HepG2 (cell line): ENCODE data around the gene TMEM135. TPM values are rescaled to one million over a fixed set of nuclear protein-coding genes. Genes with fewer than 3 reads are reported as not detected.

Source experiments
- ATAC-seq: fragments of 200-7000 bp; cut with Tn5 transposase; 3 replicates; pipeline ENCODE4 v1.9.1; 2020; ENCODE audit warnings: mild to moderate bottlenecking, moderate library complexity
- BruUV-seq: library from RNA; stranded (reverse); fragments of 400-500 nt; replicated peaks from 2 replicates; lab custom pipeline; 2021; lab: Mats Ljungman, UMichigan
- CTCF ChIA-PET: fragments of 300-600 bp; formaldehyde crosslinking; extraction: SDS; loops from one replicate; lab custom pipeline; 2021; ENCODE audit warnings: low total read pairs, inconsistent platforms, low intra/inter-chr PET ratio; lab: Yijun Ruan, JAX
- POLR2A ChIA-PET: fragments of 350-600 bp; sonication (Branson Sonifier 250); formaldehyde crosslinking; loops from one replicate; lab custom pipeline; 2020; ENCODE audit warnings: antibody characterized with exemption, inconsistent platforms; lab: Yijun Ruan, JAX
- DNase-seq: peaks from one replicate; pipeline ENCODE4 v3.0.0-alpha.2; 2015; ENCODE audit warnings: low spot score
- FAIRE-seq: peaks from 3 replicates; lab custom pipeline; 2011; peaks lifted over from hg19 to GRCh38; lab: Jason Lieb, UNC
- H2AFZ ChIP-seq: one replicate; pipeline ENCODE4 v1.6.1; 2011; ENCODE audit warnings: low read length, inconsistent platforms
- H3K27ac ChIP-seq: fragments of 300-600 bp; 3 replicates; pipeline ENCODE4 v1.8.0; 2011; ENCODE audit warnings: mixed run types, mild to moderate bottlenecking, mixed read lengths, low read length, inconsistent platforms; ENCODE audit not compliant: insufficient read depth; ENCODE audit errors: extremely low read length
- H3K27me3 ChIP-seq, 2 experiments: fragments of 200-600 bp in 1 of 2; 2 replicates in 1 of 2; 3 replicates in 1 of 2; pipeline versions ENCODE4 v1.6.0 to v1.8.0; 2011; ENCODE audit warnings: low read length in 2 of 2, mild to moderate bottlenecking in 2 of 2, moderate library complexity in 2 of 2, inconsistent platforms in 1 of 2; ENCODE audit not compliant: insufficient read depth in 2 of 2, control insufficient read depth in 1 of 2
- H3K36me3 ChIP-seq, 2 experiments: fragments of 200-600 bp in 1 of 2; replicated peaks in 1 of 2; 2 replicates in 1 of 2; 3 replicates in 1 of 2; pipeline versions ENCODE4 v1.5.1 to v1.8.0; 2011; ENCODE audit warnings: low read length in 2 of 2, inconsistent platforms in 1 of 2; ENCODE audit not compliant: insufficient read depth in 2 of 2, control insufficient read depth in 1 of 2
- H3K4me1 ChIP-seq: 2 replicates; pipeline ENCODE4 v1.5.1; 2012; ENCODE audit warnings: low read length, inconsistent platforms; ENCODE audit not compliant: insufficient read depth
- H3K4me2 ChIP-seq: 2 replicates; pipeline ENCODE4 v1.6.0; 2011; ENCODE audit warnings: low read depth, low read length, inconsistent platforms
- H3K4me3 ChIP-seq, 3 experiments: fragments of 200-600 bp in 1 of 3; sonication (generic), shearing (Covaris generic) in 1 of 3; replicated peaks in 1 of 3; 2 replicates each; pipeline ENCODE4 v1.5.1; 2011 to 2016; ENCODE audit warnings: low read length in 3 of 3, inconsistent platforms in 2 of 3, low read depth in 2 of 3, mild to moderate bottlenecking in 2 of 3, control low read depth in 1 of 3, mixed read lengths in 1 of 3; ENCODE audit not compliant: insufficient read depth in 1 of 3
- H3K79me2 ChIP-seq: one replicate; pipeline ENCODE4 v1.6.1; 2011; ENCODE audit warnings: low read length, inconsistent platforms; ENCODE audit not compliant: insufficient read depth
- H3K9ac ChIP-seq: 2 replicates; pipeline ENCODE4 v1.6.0; 2011; ENCODE audit warnings: mild to moderate bottlenecking, low read depth, low read length, inconsistent platforms; ENCODE audit not compliant: insufficient read depth
- H3K9me3 ChIP-seq: 2 replicates; pipeline ENCODE4 v1.5.1; 2012; ENCODE audit warnings: mild to moderate bottlenecking, low read length
- H4K20me1 ChIP-seq: 2 replicates; pipeline ENCODE4 v1.6.0; 2011; ENCODE audit warnings: inconsistent platforms, mild to moderate bottlenecking, low read length, moderate library complexity; ENCODE audit not compliant: insufficient read depth
- ELF4 ChIP-seq: sonication (generic); formaldehyde crosslinking; IDR thresholded peaks from 2 replicates; pipeline ENCODE4 v1.5.0; 2020; ENCODE audit warnings: missing genetic modification reagents, mild to moderate bottlenecking, moderate library complexity, borderline replicate concordance
- HNF1B ChIP-seq: sonication (generic); formaldehyde crosslinking; IDR thresholded peaks from 2 replicates; pipeline ENCODE4 v1.5.1; 2020; ENCODE audit warnings: mild to moderate bottlenecking, moderate library complexity, missing genetic modification reagents
- IRX3 ChIP-seq: sonication (generic); formaldehyde crosslinking; IDR thresholded peaks from 2 replicates; pipeline ENCODE4 v1.8.1; 2023; ENCODE audit warnings: mild to moderate bottlenecking, low read depth, missing genetic modification reagents, borderline replicate concordance
- KDM5A ChIP-seq: fragments of 200-600 bp; sonication (generic); IDR thresholded peaks from 2 replicates; pipeline ENCODE4 v1.7.0; 2018; ENCODE audit warnings: antibody characterized with exemption, mild to moderate bottlenecking, low read length, borderline replicate concordance
- MTA1 ChIP-seq: sonication (generic); formaldehyde crosslinking; IDR thresholded peaks from 2 replicates; pipeline ENCODE4 v1.4.0; 2020; ENCODE audit warnings: missing genetic modification reagents, mild to moderate bottlenecking, borderline replicate concordance
- NFIC ChIP-seq: IDR thresholded peaks from 2 replicates; pipeline ENCODE4 v1.6.1; 2012; ENCODE audit warnings: mild to moderate bottlenecking, low read length, inconsistent platforms
- NR0B2 ChIP-seq: sonication (generic); formaldehyde crosslinking; IDR thresholded peaks from 2 replicates; pipeline ENCODE4 v1.4.0; 2020; ENCODE audit warnings: mild to moderate bottlenecking, missing genetic modification reagents
- NR2F1 ChIP-seq, 2 experiments: fragments of 450-650 bp in 1 of 2; formaldehyde crosslinking in 1 of 2; IDR thresholded peaks; 2 replicates each; pipeline versions ENCODE4 v1.5.0 to v1.6.1; 2016 to 2020; ENCODE audit warnings: mild to moderate bottlenecking in 1 of 2, missing compliant biosample characterization in 1 of 2, missing genetic modification reagents in 1 of 2, moderate library complexity in 1 of 2
- NR3C1 ChIP-seq: sonication (generic); formaldehyde crosslinking; IDR thresholded peaks from 2 replicates; pipeline ENCODE4 v1.4.0; 2020; ENCODE audit warnings: missing genetic modification reagents
- TRIM24 ChIP-seq: sonication (generic); formaldehyde crosslinking; IDR thresholded peaks from 2 replicates; pipeline ENCODE4 v1.8.0; 2022; ENCODE audit warnings: mild to moderate bottlenecking, missing genetic modification reagents
- U2AF1 ChIP-seq: fragments of 200-400 bp; formaldehyde crosslinking; optimal IDR thresholded peaks from 2 replicates; pipeline ENCODE3; 2017; ENCODE audit warnings: mild to moderate bottlenecking, low read depth, low read length
- XBP1 ChIP-seq: sonication (generic); formaldehyde crosslinking; IDR thresholded peaks from 2 replicates; pipeline ENCODE4 v1.5.0; 2020; ENCODE audit warnings: missing genetic modification reagents
- XRCC5 ChIP-seq: fragments of 200-400 bp; formaldehyde crosslinking; optimal IDR thresholded peaks from 2 replicates; pipeline ENCODE3; 2017; ENCODE audit warnings: mild to moderate bottlenecking, low read length
- ZNF546 ChIP-seq: sonication (generic); formaldehyde crosslinking; conservative IDR thresholded peaks from 2 replicates; pipeline ENCODE4 v1.8.1; 2023; ENCODE audit warnings: mild to moderate bottlenecking, missing genetic modification reagents
- ZNF713 ChIP-seq: sonication (generic); formaldehyde crosslinking; IDR thresholded peaks from 2 replicates; pipeline ENCODE4 v1.4.0; 2020; ENCODE audit warnings: mild to moderate bottlenecking, missing genetic modification reagents
- ZNF747 ChIP-seq: sonication (generic); formaldehyde crosslinking; IDR thresholded peaks from 2 replicates; pipeline ENCODE4 v1.8.1; 2023; ENCODE audit warnings: missing genetic modification reagents, mild to moderate bottlenecking, borderline replicate concordance
- ZNF790 ChIP-seq: sonication (generic); formaldehyde crosslinking; IDR thresholded peaks from 2 replicates; pipeline ENCODE4 v1.8.0; 2022; ENCODE audit warnings: missing genetic modification reagents, mild to moderate bottlenecking, borderline replicate concordance
- ZNF878 ChIP-seq: sonication (generic); formaldehyde crosslinking; IDR thresholded peaks from 2 replicates; pipeline ENCODE4 v1.8.1; 2023; ENCODE audit warnings: mild to moderate bottlenecking, missing genetic modification reagents, moderate library complexity
- WGBS: methylation state at CpG from one replicate; pipeline ENCODE4 v1.1.6; 2017; ENCODE audit warnings: low lambda C conversion rate; 5-methylcytosine and 5-hydroxymethylcytosine counted together
- in situ Hi-C: cut with HindIII; loops from 2 replicates; pipeline ENCODE4 v1.10.0; 2017; ENCODE audit warnings: low pct_unique_long_range_greater_than_20kb; ENCODE audit not compliant: extremely low pct_ligation_motif_present
- intact Hi-C: fragments of 100-400 bp; cut with micrococcal nuclease; formaldehyde crosslinking; loops from one replicate; pipeline ENCODE4 v1.10.0; 2022; ENCODE audit not compliant: unreplicated experiment
- polyA plus RNA-seq, 8 experiments: library from polyadenylated mRNA; depleted of rRNA in 3 of 8; stranded (reverse) in 7 of 8; unstranded in 1 of 8; fragments of >200 nt; fragmentation: Illumina TruSeq in 4 of 8; extraction: Trizol in 4 of 8; gene quantifications; 2 replicates each; pipeline versions ENCODE4 v1.2.1 to v1.2.3, GENCODE V29; 2011 to 2016; ENCODE audit warnings: low read depth in 4 of 8, missing spikeins in 1 of 8, mixed read lengths in 1 of 8; ENCODE audit not compliant: insufficient read depth in 1 of 8
- total RNA-seq, 5 experiments: library from RNA; depleted of rRNA; stranded (reverse); fragments of >200 nt; fragmentation: Illumina TruSeq; extraction: Trizol; gene quantifications; 2 replicates each; pipeline ENCODE4 v1.2.3, GENCODE V29; 2016; ENCODE audit warnings: low read depth in 1 of 5
- TF ChIP-seq, protein P1 (sequence below): sonication (generic); formaldehyde crosslinking; IDR thresholded peaks from 2 replicates; pipeline ENCODE4 v1.4.0; 2020; ENCODE audit warnings: missing genetic modification reagents

The TMEM135 gene
- total and polyA plus RNA-seq, 2 of the 13 experiments (the other 11 are each of a cell fraction or from before 2014, with no cell fraction given): 36.6 to 88.9 TPM

DNA sequence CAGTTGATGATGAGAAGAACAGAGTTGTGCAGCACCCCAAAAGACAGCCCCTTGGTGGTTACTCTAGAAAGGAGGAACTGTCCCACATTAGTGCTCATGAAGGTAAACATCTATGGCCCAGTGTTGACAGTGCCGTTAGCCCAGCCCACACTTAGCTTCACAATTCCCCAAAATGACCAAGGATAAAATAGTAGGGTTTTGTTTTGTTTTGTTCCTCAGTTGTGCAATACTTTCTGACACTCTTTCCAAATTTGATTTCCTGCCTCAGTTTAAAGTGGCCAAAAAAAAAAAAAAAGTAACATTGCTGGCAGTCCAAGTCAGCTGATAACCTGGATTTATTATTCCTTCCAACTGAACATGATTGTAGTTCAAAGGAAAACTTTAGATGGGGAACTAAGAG is 269.4 kb downstream of the TMEM135 start:
- 95% methylated on average over 1 of the region's 1 CpG for WGBS
- no peaks in the 10 kb centered on the region for H3K4me1 ChIP-seq
- no peak overlapping the region for H2AFZ ChIP-seq
- CTCF ChIA-PET: no interaction called here
- H4K20me1 ChIP-seq: no peaks in the 10 kb centered on the region
- H3K79me2 ChIP-seq: no peaks in the 10 kb centered on the region
- no peak overlapping the region for H3K4me3 ChIP-seq
- ATAC-seq (no peak), DNase-seq (no peak), FAIRE-seq (no peak)
- BruUV-seq: no TSS peak
- intact Hi-C loops: no loop called here
- H3K9ac ChIP-seq: no peak overlapping the region
- H3K9me3 ChIP-seq: no peaks in the 10 kb centered on the region
- in situ Hi-C loops: no loop called here
- H3K36me3 ChIP-seq: peaks cover 12 to 49% of the 10 kb centered on the region in 2 experiments; a peak in 4 of 5 replicates
- no peak overlapping the region for H3K4me2 ChIP-seq
- no peak overlapping the region for H3K27ac ChIP-seq
- POLR2A ChIA-PET: no interaction called here
- H3K27me3 ChIP-seq: no peaks in the 10 kb centered on the region
- TF ChIP-seq ZNF790 (CRISPR knock-in tag) (no peak), NFIC (no peak), ZNF713 (CRISPR knock-in tag) (no peak), U2AF1 (no peak), MTA1 (CRISPR knock-in tag) (no peak), KDM5A (no peak), IRX3 (no peak), TRIM24 (CRISPR knock-in tag) (no peak), ZNF546 (CRISPR knock-in tag) (no peak), NR2F1 (CRISPR knock-in tag; IDR thresholded peaks at IDR 0.05) (no peak), ZNF878 (no peak), NR0B2 (CRISPR knock-in tag) (no peak), HNF1B (CRISPR knock-in tag) (no peak), XRCC5 (no peak), XBP1 (CRISPR knock-in tag) (no peak), NR3C1 (CRISPR knock-in tag) (no peak), ZNF747 (CRISPR knock-in tag) (no peak), ELF4 (CRISPR knock-in tag) (no peak)
- TF ChIP-seq, protein P1, sequence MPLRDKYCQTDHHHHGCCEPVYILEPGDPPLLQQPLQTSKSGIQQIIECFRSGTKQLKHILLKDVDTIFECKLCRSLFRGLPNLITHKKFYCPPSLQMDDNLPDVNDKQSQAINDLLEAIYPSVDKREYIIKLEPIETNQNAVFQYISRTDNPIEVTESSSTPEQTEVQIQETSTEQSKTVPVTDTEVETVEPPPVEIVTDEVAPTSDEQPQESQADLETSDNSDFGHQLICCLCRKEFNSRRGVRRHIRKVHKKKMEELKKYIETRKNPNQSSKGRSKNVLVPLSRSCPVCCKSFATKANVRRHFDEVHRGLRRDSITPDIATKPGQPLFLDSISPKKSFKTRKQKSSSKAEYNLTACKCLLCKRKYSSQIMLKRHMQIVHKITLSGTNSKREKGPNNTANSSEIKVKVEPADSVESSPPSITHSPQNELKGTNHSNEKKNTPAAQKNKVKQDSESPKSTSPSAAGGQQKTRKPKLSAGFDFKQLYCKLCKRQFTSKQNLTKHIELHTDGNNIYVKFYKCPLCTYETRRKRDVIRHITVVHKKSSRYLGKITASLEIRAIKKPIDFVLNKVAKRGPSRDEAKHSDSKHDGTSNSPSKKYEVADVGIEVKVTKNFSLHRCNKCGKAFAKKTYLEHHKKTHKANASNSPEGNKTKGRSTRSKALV (CRISPR knock-in tag): no peak
